Lower leg skin (tissue), 3 donors: ENCODE measurements around the gene GEMIN4.

ENCODE experiments used
- POLR2A ChIP-seq, 2 donors: fragments of 450-650 bp; IDR thresholded peaks; one replicate each; pipeline ENCODE4 v1.6.1; 2016 to 2017; ENCODE audit warnings: antibody characterized with exemption in 2 of 2, mild to moderate bottlenecking in 1 of 2, moderate library complexity in 1 of 2
- TF ChIP-seq, protein P1 (sequence below), 3 donors: fragments of 450-650 bp; IDR thresholded peaks; one replicate each; pipeline ENCODE4 v1.5.1; 2016; ENCODE audit warnings: antibody characterized with exemption in 3 of 3, mild to moderate bottlenecking in 3 of 3, moderate library complexity in 2 of 3

DNA sequence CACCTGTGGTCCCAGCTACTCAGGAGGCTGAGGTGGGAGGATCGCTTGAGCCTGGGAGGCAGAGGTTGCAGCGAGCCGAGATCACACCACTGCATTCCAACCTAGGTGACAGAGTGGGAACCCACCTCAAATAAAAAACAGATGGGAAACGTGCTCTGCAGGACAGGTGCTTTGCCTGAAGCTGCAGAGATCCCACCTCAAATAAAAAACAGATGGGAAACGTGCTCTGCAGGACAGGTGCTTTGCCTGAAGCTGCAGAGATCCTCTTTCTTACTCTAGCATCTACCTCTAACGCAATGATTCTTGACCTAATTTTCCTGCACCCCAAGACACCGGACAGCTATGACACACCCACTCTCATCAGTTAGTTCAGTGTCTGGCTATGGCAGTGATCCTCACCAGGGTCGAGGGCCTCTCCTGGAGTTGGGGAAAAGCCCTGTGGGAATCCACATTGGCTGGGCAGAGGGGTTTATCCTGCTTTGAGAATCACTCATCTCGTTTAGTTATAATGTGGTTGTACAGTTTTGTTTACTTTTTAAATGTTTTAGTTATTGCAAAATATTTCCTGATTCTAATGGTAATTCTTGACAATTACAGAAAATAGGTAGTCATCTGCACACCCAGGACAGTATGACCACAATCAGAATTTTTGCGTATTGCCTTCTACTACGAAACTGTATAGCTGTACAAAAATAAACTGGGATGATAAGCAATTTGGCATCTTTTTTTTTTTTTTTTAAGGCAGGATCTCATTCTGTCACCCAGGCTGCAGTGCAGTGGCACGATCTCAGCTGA lies 48.8 kb downstream of the GEMIN4 start:
- TF ChIP-seq, protein P1, sequence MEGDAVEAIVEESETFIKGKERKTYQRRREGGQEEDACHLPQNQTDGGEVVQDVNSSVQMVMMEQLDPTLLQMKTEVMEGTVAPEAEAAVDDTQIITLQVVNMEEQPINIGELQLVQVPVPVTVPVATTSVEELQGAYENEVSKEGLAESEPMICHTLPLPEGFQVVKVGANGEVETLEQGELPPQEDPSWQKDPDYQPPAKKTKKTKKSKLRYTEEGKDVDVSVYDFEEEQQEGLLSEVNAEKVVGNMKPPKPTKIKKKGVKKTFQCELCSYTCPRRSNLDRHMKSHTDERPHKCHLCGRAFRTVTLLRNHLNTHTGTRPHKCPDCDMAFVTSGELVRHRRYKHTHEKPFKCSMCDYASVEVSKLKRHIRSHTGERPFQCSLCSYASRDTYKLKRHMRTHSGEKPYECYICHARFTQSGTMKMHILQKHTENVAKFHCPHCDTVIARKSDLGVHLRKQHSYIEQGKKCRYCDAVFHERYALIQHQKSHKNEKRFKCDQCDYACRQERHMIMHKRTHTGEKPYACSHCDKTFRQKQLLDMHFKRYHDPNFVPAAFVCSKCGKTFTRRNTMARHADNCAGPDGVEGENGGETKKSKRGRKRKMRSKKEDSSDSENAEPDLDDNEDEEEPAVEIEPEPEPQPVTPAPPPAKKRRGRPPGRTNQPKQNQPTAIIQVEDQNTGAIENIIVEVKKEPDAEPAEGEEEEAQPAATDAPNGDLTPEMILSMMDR (IDR thresholded peaks at IDR 0.05), result no peak
- no peak for TF ChIP-seq POLR2A (IDR thresholded peaks at IDR 0.05)
